Naive thymus-derived CD4-positive, alpha-beta T cell (primary cell): ENCODE results near the gene RGS6. TPM values are rescaled to one million over a fixed set of nuclear protein-coding genes. Genes with fewer than 3 reads are reported as not detected.
A peak's percentile ranks its signal among the peaks of the same experiment; 100 is the strongest.

Source experiments
- ATAC-seq: fragments of 150-1000 bp; cut with Tn5 transposase; 2 replicates; pipeline ENCODE4 v1.10.0; 2021; ENCODE audit warnings: mild to moderate bottlenecking, moderate library complexity
- CTCF ChIA-PET: fragments of 350-600 bp; sonication (Branson Sonifier 250); formaldehyde crosslinking; loops from one replicate; lab custom pipeline; 2021; ENCODE audit warnings: antibody characterized with exemption; lab: Charles Lee
- POLR2A ChIA-PET: fragments of 350-600 bp; sonication (Branson Sonifier 250); formaldehyde crosslinking; loops from one replicate; lab custom pipeline; 2021; ENCODE audit warnings: antibody characterized with exemption, inconsistent platforms; lab: Charles Lee
- DNase-seq, 9 donors: peaks; one replicate each; pipeline versions ENCODE4 v3.0.0 to v3.0.0-alpha.2; 2020 to 2022; ENCODE audit warnings: mixed read lengths in 1 of 9
- H3K27ac ChIP-seq: one replicate; pipeline ENCODE4 v1.7.0; 2013; ENCODE audit warnings: mild to moderate bottlenecking, low read depth, low read length, moderate library complexity
- H3K27me3 ChIP-seq, 2 donors: one replicate each; pipeline ENCODE4 v1.7.0; 2013; ENCODE audit warnings: low read length in 2 of 2, mild to moderate bottlenecking in 2 of 2, moderate library complexity in 2 of 2; ENCODE audit not compliant: control insufficient read depth in 2 of 2, insufficient read depth in 2 of 2
- H3K36me3 ChIP-seq, 3 experiments: 1 replicate in 2 of 3; 2 replicates in 1 of 3; pipeline ENCODE4 v1.7.0; 2013; ENCODE audit warnings: low read length in 3 of 3, mild to moderate bottlenecking in 3 of 3, moderate library complexity in 1 of 3; ENCODE audit not compliant: insufficient read depth in 3 of 3, control insufficient read depth in 2 of 3
- H3K4me1 ChIP-seq, 2 donors: one replicate each; pipeline ENCODE4 v1.7.0; 2013; ENCODE audit warnings: low read length in 2 of 2, mild to moderate bottlenecking in 2 of 2, moderate library complexity in 1 of 2; ENCODE audit not compliant: control insufficient read depth in 2 of 2, insufficient read depth in 2 of 2
- H3K4me3 ChIP-seq: 2 replicates; pipeline ENCODE4 v1.7.0; 2013; ENCODE audit warnings: mild to moderate bottlenecking, low read length
- H3K9me3 ChIP-seq, 3 experiments: 1 replicate in 2 of 3; 2 replicates in 1 of 3; pipeline ENCODE4 v1.7.0; 2013; ENCODE audit warnings: low read length in 3 of 3; ENCODE audit not compliant: control insufficient read depth in 2 of 3
- H3K27ac Mint-ChIP-seq, 9 donors: one replicate each; pipeline ENCODE4 v1.8.0; 2020 to 2022; ENCODE audit warnings: mixed read lengths in 9 of 9, mild to moderate bottlenecking in 8 of 9, moderate library complexity in 5 of 9, inconsistent platforms in 2 of 9
- H3K27me3 Mint-ChIP-seq, 5 donors: one replicate each; pipeline ENCODE4 v1.8.0; 2021 to 2022; ENCODE audit warnings: mixed read lengths in 5 of 5, mild to moderate bottlenecking in 1 of 5
- H3K36me3 Mint-ChIP-seq, 5 donors: one replicate each; pipeline ENCODE4 v1.8.0; 2020 to 2022; ENCODE audit warnings: mixed read lengths in 5 of 5, mild to moderate bottlenecking in 3 of 5, inconsistent platforms in 1 of 5
- H3K4me1 Mint-ChIP-seq, 7 donors: one replicate each; pipeline ENCODE4 v1.8.0; 2020 to 2022; ENCODE audit warnings: mixed read lengths in 7 of 7, mild to moderate bottlenecking in 3 of 7, inconsistent platforms in 1 of 7
- H3K4me3 Mint-ChIP-seq, 10 donors: one replicate each; pipeline ENCODE4 v1.8.0; 2020 to 2022; ENCODE audit warnings: mild to moderate bottlenecking in 10 of 10, mixed read lengths in 10 of 10, moderate library complexity in 6 of 10, inconsistent platforms in 2 of 10
- H3K9me3 Mint-ChIP-seq, 11 donors: one replicate each; pipeline ENCODE4 v1.8.0; 2020 to 2022; ENCODE audit warnings: mixed read lengths in 11 of 11, mild to moderate bottlenecking in 4 of 11, inconsistent platforms in 1 of 11, moderate library complexity in 1 of 11
- intact Hi-C, 2 donors: fragments of 100-400 bp; cut with micrococcal nuclease; formaldehyde crosslinking; loops; one replicate each; pipeline ENCODE4 v1.15.1; 2023
- polyA plus RNA-seq, 2 donors: library from polyadenylated mRNA; unstranded; fragments of 300-500 nt; fragmentation: Illumina TruSeq; gene quantifications; one replicate each; pipeline ENCODE4 v1.2.3, GENCODE V29; 2021
- total RNA-seq, 6 experiments: library from RNA in 5 of 6; stranded (reverse) in 5 of 6; gene quantifications; 1 replicate in 5 of 6; 2 replicates in 1 of 6; pipeline ENCODE4 v1.2.3 and lab custom pipeline; 2021 to 2026

The RGS6 gene
- total and polyA plus RNA-seq, 7 experiments from 2014 or later, result 0.29 to 0.97 TPM; not detected in 5

DNA sequence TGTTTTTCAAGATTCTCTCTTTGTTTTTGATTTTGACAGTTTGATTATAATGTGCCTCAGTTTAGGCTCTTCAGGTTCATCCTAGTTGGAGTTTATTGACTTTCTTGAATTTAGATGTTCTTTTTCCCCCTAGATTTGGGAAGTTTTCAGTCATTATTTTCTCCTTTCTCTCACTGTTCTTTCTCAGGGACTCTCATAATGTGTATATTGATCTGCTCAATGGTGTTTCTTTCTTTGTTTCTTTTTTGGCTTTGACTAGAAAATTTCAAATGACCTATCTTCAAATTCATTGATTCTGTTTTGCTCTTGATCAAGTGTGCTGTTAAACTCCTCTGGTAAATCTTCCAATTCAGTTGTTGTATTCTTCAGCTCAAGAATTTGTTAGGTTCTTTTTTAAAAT is 108.3 kb downstream of the RGS6 start:
- intact Hi-C loops, result no loop called here
- ChIA-PET CTCF (no interaction called here), POLR2A (no interaction called here)
- peaks cover 27 to 56% (median 36%) of the 10 kb centered on the region in 5 donors for H3K27me3 Mint-ChIP-seq
- peaks cover 0 to 3% (median 0%) of the 10 kb centered on the region in 3 experiments for H3K9me3 ChIP-seq
- DNase-seq (no peak), ATAC-seq (no peak)
- H3K4me3 Mint-ChIP-seq, result no peak overlapping the region
- H3K4me3 ChIP-seq, result no peak overlapping the region
- no peaks in the 10 kb centered on the region for H3K36me3 ChIP-seq
- H3K36me3 Mint-ChIP-seq, result peaks cover 0 to 11% (median 0%) of the 10 kb centered on the region in 5 donors
- peaks cover 5 to 32% (median 19%) of the 10 kb centered on the region in 11 donors for H3K9me3 Mint-ChIP-seq
- H3K27me3 ChIP-seq, result no peaks in the 10 kb centered on the region
- no peaks in the 10 kb centered on the region for H3K4me1 Mint-ChIP-seq
- H3K27ac ChIP-seq, result no peak overlapping the region
- H3K27ac Mint-ChIP-seq, result no peak overlapping the region
- no peaks in the 10 kb centered on the region for H3K4me1 ChIP-seq

DNA sequence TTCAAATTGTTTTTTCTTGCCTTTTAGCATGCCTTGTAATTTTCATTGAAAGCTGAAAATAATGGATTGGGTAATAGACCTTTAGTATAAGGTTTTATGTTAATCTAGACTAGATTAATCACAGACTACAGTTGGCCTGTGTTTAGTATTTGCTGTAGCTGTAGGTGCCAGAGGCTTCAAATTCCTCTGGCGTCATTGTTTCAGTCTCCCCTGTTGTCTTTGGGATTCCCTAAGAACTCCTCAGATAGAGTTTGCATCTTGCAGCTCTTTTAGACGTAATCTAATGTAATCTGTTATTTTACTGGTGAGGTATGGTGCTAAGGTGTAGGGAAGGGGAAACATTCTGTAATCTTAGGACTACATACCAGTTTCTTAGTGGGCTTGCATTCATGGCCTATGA is 113.0 kb downstream of the RGS6 start:
- no peak overlapping the region for H3K4me3 Mint-ChIP-seq
- ATAC-seq (no peak), DNase-seq (no peak)
- Histone ChIP-seq H3K27ac (no peak overlapping the region), H3K4me3 (no peak overlapping the region), H3K9me3 (peaks cover 0 to 3% (median 0%) of the 10 kb centered on the region in 3 experiments), H3K36me3 (no peaks in the 10 kb centered on the region), H3K4me1 (no peaks in the 10 kb centered on the region), H3K27me3 (no peaks in the 10 kb centered on the region)
- peaks cover 0 to 10% (median 0%) of the 10 kb centered on the region in 5 donors for H3K36me3 Mint-ChIP-seq
- H3K4me1 Mint-ChIP-seq, result peaks cover 0 to 13% (median 0%) of the 10 kb centered on the region in 7 donors
- no peak overlapping the region for H3K27ac Mint-ChIP-seq
- H3K9me3 Mint-ChIP-seq, result peaks cover 5 to 23% (median 13%) of the 10 kb centered on the region in 11 donors
- ChIA-PET CTCF (interaction anchor here (0.7 kb wide), 1 partner anchor 316 kb away, joined by 3 read pairs; no protein-coding TSS in a partner anchor), POLR2A (no interaction called here)
- H3K27me3 Mint-ChIP-seq, result peaks cover 19 to 66% (median 29%) of the 10 kb centered on the region in 5 donors
- intact Hi-C loops, result no loop called here

DNA sequence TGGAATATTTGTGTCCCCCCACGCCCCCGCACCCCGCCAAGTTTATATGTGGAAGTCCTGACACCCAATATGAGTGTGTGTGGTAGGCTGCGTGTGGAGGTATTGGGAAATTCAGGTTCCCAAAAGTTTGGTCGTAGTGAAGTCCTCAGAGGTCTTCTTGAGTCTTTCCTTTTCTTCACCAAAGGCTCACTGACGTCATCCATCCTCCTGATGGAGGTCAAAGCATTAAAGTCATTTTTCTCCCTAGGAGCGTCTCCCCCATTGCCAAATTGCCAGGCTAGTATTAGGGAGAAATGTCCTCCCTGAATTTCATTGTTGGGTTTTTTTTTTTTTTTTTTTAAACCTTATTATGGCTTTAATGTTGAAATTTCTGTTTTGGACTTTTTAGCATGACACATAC is 113.7 kb downstream of the RGS6 start:
- H3K4me3 Mint-ChIP-seq, result no peak overlapping the region
- ChIA-PET POLR2A (no interaction called here), CTCF (no interaction called here)
- Histone ChIP-seq H3K4me3 (no peak overlapping the region), H3K27ac (no peak overlapping the region), H3K27me3 (no peaks in the 10 kb centered on the region), H3K36me3 (no peaks in the 10 kb centered on the region), H3K4me1 (no peaks in the 10 kb centered on the region), H3K9me3 (peaks cover 0 to 3% (median 0%) of the 10 kb centered on the region in 3 experiments)
- H3K4me1 Mint-ChIP-seq, result peaks cover 0 to 15% (median 0%) of the 10 kb centered on the region in 7 donors
- peaks cover 4 to 17% (median 7%) of the 10 kb centered on the region in 11 donors for H3K9me3 Mint-ChIP-seq
- DNase-seq (no peak), ATAC-seq (no peak)
- H3K36me3 Mint-ChIP-seq, result peaks cover 0 to 5% (median 0%) of the 10 kb centered on the region in 5 donors
- H3K27ac Mint-ChIP-seq, result no peak overlapping the region
- intact Hi-C loops, result no loop called here
- H3K27me3 Mint-ChIP-seq, result peaks cover 15 to 65% (median 25%) of the 10 kb centered on the region in 5 donors

GRCh38 chr14:72049462-72049861 is 117.2 kb downstream of the RGS6 start:
- Mint-ChIP-seq H3K36me3 (no peaks in the 10 kb centered on the region), H3K4me1 (peaks cover 0 to 20% (median 0%) of the 10 kb centered on the region in 7 donors), H3K4me3 (no peak overlapping the region), H3K27me3 (peaks cover 10 to 62% (median 30%) of the 10 kb centered on the region in 5 donors), H3K9me3 (peaks cover 0 to 4% (median 0%) of the 10 kb centered on the region in 11 donors), H3K27ac (peak overlapping the region in 1 of 9 donors; percentile 14)
- Histone ChIP-seq H3K4me3 (no peak overlapping the region), H3K4me1 (no peaks in the 10 kb centered on the region), H3K9me3 (no peaks in the 10 kb centered on the region), H3K27ac (no peak overlapping the region), H3K27me3 (no peaks in the 10 kb centered on the region), H3K36me3 (no peaks in the 10 kb centered on the region)
- intact Hi-C loops, result no loop called here
- ChIA-PET POLR2A (no interaction called here), CTCF (no interaction called here)
- DNase-seq, result peak in 1 of 9 donors; percentile 48
- ATAC-seq, result no peak

GRCh38 chr14:72052356-72052755 is 120.1 kb downstream of the RGS6 start:
- Histone ChIP-seq H3K4me1 (no peaks in the 10 kb centered on the region), H3K9me3 (no peaks in the 10 kb centered on the region), H3K27me3 (no peaks in the 10 kb centered on the region), H3K27ac (no peak overlapping the region), H3K4me3 (no peak overlapping the region), H3K36me3 (no peaks in the 10 kb centered on the region)
- peaks cover 0 to 25% (median 0%) of the 10 kb centered on the region in 7 donors for H3K4me1 Mint-ChIP-seq
- no peak overlapping the region for H3K4me3 Mint-ChIP-seq
- peaks cover 18 to 45% (median 22%) of the 10 kb centered on the region in 5 donors for H3K27me3 Mint-ChIP-seq
- H3K27ac Mint-ChIP-seq, result no peak overlapping the region
- ChIA-PET CTCF (no interaction called here), POLR2A (no interaction called here)
- no peak for DNase-seq
- no peak for ATAC-seq
- H3K36me3 Mint-ChIP-seq, result no peaks in the 10 kb centered on the region
- intact Hi-C loops, result no loop called here
- peaks cover 0 to 4% (median 0%) of the 10 kb centered on the region in 11 donors for H3K9me3 Mint-ChIP-seq

DNA sequence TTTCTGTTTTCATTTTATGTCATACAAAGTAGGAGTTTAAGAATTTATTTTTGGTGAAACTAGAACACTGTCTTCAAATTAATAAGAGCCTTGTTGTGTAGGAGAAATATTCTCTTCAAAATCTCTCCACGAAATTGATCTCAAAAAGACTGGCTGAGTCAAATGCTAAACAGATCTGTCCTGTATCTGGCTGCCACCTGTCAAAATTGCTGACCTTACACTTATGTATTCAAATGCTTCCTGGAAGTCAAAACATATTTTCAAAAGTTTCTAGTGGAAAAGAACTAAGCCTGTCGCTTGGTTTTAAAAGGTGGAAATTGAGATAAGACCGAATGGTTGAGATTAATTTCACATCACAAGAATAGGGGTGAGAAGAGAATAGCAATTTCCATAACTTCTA is 121.4 kb downstream of the RGS6 start:
- H3K27ac ChIP-seq, result no peak overlapping the region
- H3K4me3 ChIP-seq, result no peak overlapping the region
- ATAC-seq (no peak), DNase-seq (no peak)
- no peaks in the 10 kb centered on the region for H3K27me3 ChIP-seq
- intact Hi-C loops, result no loop called here
- peaks cover 18 to 41% (median 24%) of the 10 kb centered on the region in 5 donors for H3K27me3 Mint-ChIP-seq
- POLR2A ChIA-PET, result no interaction called here
- CTCF ChIA-PET, result no interaction called here
- H3K4me3 Mint-ChIP-seq, result no peak overlapping the region
- peaks cover 0 to 4% (median 0%) of the 10 kb centered on the region in 11 donors for H3K9me3 Mint-ChIP-seq
- no peaks in the 10 kb centered on the region for H3K9me3 ChIP-seq
- peaks cover 0 to 22% (median 0%) of the 10 kb centered on the region in 7 donors for H3K4me1 Mint-ChIP-seq
- no peaks in the 10 kb centered on the region for H3K4me1 ChIP-seq
- no peak overlapping the region for H3K27ac Mint-ChIP-seq
- H3K36me3 Mint-ChIP-seq, result no peaks in the 10 kb centered on the region
- H3K36me3 ChIP-seq, result no peaks in the 10 kb centered on the region

DNA sequence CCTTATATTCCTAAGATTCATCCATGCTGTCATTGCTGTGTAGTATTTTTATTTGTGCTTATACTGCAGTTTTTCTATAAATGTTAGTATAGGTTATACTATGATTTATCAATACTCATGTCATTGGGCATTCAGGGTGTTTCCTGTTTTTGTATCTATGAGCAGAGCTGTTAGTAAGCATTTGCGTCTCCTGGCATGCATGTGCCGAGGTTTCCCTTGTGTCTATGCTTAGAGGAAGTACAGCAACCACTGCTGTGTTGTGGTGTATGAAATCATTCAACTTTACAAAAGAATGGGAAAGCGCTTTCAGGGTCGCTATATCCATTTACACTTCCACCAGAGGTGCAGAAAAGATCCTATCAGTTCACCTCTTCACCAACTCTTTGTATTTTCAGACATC is 122.7 kb downstream of the RGS6 start:
- Histone ChIP-seq H3K4me1 (no peaks in the 10 kb centered on the region), H3K36me3 (no peaks in the 10 kb centered on the region), H3K27ac (no peak overlapping the region), H3K9me3 (no peaks in the 10 kb centered on the region), H3K27me3 (no peaks in the 10 kb centered on the region), H3K4me3 (no peak overlapping the region)
- H3K27ac Mint-ChIP-seq, result no peak overlapping the region
- H3K9me3 Mint-ChIP-seq, result peaks cover 0 to 4% (median 0%) of the 10 kb centered on the region in 11 donors
- peaks cover 12 to 28% (median 20%) of the 10 kb centered on the region in 5 donors for H3K27me3 Mint-ChIP-seq
- H3K36me3 Mint-ChIP-seq, result no peaks in the 10 kb centered on the region
- no peak for ATAC-seq
- no peak for DNase-seq
- no peak overlapping the region for H3K4me3 Mint-ChIP-seq
- intact Hi-C loops, result no loop called here
- POLR2A ChIA-PET, result no interaction called here
- peaks cover 0 to 12% (median 0%) of the 10 kb centered on the region in 7 donors for H3K4me1 Mint-ChIP-seq
- CTCF ChIA-PET, result no interaction called here
